T-helper 1 cell treated with Interleukin-12 subunit alpha and Interleukin-12 subunit beta and Interleukin-4 antibody, amounts not matched to agents 30 μg/mL and 1 μg/mL, for 36 hours (primary cell): ENCODE results near the gene SMIM35.

Experiments used
- H3K27ac Mint-ChIP-seq: one replicate; pipeline ENCODE4 v1.8.0; 2021; ENCODE audit warnings: mild to moderate bottlenecking, mixed read lengths
- H3K27me3 Mint-ChIP-seq: one replicate; pipeline ENCODE4 v1.8.0; 2021; ENCODE audit warnings: low read depth, mixed read lengths
- H3K36me3 Mint-ChIP-seq: one replicate; pipeline ENCODE4 v1.8.0; 2021; ENCODE audit warnings: low read depth, mixed read lengths
- H3K4me1 Mint-ChIP-seq: one replicate; pipeline ENCODE4 v1.8.0; 2021; ENCODE audit warnings: low read depth, mixed read lengths
- H3K4me3 Mint-ChIP-seq: one replicate; pipeline ENCODE4 v1.8.0; 2021; ENCODE audit warnings: mild to moderate bottlenecking, moderate library complexity, mixed read lengths
- H3K9me3 Mint-ChIP-seq: one replicate; pipeline ENCODE4 v1.8.0; 2021; ENCODE audit warnings: mixed read lengths

Gene SMIM35

DNA sequence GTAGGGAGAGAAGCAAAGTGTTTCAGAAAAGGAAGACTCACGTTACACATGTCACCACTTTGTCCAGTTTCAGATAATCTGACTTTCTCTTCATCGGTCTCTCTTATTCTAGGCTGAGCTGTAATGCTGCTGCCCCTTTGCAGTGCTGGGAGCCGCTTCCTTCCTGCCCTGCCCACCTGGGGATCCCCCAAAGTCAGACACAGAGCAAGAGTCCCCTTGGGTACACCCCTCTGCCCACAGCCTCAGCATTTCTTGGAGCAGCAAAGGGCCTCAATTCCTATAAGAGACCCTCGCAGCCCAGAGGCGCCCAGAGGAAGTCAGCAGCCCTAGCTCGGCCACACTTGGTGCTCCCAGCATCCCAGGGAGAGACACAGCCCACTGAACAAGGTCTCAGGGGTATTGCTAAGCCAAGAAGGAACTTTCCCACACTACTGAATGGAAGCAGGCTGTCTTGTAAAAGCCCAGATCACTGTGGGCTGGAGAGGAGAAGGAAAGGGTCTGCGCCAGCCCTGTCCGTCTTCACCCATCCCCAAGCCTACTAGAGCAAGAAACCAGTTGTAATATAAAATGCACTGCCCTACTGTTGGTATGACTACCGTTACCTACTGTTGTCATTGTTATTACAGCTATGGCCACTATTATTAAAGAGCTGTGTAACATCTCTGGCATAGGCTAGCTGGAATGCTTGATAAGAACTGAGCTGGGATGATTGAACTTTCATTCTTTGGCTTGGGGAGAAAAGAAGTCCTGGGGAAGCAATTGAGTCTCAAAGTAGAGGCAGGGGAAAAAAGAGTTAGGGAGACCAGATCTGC, 31.2 kb upstream of the SMIM35 start:
- H3K9me3 Mint-ChIP-seq: peaks cover 6% of the 10 kb centered on the region
- no peaks in the 10 kb centered on the region for H3K36me3 Mint-ChIP-seq
- H3K4me3 Mint-ChIP-seq: no peak overlapping the region
- peaks cover 38% of the 10 kb centered on the region for H3K27me3 Mint-ChIP-seq
- peaks cover 20% of the 10 kb centered on the region for H3K4me1 Mint-ChIP-seq
- H3K27ac Mint-ChIP-seq: no peak overlapping the region

DNA sequence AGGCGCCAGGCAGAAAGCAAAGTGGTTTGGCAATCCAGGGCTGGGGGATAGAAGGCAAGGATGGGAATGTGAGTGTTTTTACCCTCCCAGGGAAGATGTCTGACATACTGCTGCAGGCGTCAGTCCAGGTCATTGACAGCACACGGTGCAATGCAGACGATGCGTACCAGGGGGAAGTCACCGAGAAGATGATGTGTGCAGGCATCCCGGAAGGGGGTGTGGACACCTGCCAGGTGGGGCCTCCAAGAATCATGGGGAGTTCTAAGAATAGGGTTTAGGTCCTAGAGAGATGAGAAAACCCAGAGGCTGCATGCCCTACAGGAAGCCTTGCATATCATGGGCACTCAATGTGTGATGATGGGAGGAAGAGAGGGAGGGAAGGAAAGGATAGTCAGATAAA, 28.3 kb upstream of the SMIM35 start:
- Mint-ChIP-seq H3K9me3 (no peaks in the 10 kb centered on the region), H3K36me3 (no peaks in the 10 kb centered on the region), H3K4me3 (no peak overlapping the region), H3K27me3 (peaks cover 18% of the 10 kb centered on the region), H3K27ac (no peak overlapping the region), H3K4me1 (peaks cover 23% of the 10 kb centered on the region)

DNA sequence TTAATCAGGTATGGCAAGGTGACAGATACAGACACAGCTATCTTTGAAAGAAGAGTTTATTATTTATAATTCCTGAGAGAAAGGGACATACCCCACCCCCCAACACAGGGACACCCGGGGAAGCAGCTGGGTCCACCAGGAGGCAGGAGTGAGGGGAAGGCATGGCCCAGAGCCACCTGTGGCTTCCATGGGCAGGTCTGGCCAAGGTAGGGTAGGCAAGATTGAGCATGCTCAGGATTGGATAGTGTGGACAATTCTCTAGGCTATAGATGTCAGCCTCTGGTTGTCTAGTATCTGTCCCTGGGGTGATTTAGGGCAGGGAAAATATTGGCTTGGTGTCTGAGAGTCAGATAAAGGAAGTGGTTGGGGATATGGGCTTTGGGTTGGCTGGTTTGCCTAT, 27.5 kb upstream of the SMIM35 start:
- Mint-ChIP-seq H3K4me1 (peaks cover 23% of the 10 kb centered on the region), H3K9me3 (no peaks in the 10 kb centered on the region), H3K4me3 (no peak overlapping the region), H3K27me3 (peaks cover 14% of the 10 kb centered on the region), H3K36me3 (no peaks in the 10 kb centered on the region), H3K27ac (no peak overlapping the region)

DNA sequence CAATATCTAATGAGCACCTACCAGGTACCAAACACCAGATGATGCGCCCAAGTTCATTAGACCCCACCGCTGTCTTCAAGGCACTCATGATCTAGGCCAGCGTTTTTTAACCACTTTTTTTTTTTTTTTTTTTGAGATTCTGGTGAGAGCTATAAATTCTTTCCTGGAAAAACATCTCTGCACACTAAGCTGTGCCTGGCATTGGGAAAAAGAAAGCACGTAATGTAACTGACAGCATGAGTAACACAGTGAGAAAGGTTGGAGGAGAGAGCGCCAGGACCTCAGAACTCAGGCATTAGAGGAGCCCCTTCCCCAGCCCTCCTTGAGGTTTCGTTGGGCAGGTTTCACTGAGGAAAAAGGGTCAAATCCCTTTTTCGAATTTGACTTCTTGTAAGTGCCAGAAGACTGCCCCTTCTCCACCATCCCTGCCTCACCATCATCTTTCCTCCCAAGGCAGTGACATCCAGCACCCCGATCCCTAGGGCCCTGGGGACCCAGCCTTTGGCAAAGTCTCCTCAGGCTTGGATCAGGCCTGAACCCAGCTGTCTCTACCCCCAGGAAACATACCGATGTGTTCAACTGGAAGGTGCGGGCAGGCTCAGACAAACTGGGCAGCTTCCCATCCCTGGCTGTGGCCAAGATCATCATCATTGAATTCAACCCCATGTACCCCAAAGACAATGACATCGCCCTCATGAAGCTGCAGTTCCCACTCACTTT, 26.1 kb upstream of the SMIM35 start:
- no peaks in the 10 kb centered on the region for H3K9me3 Mint-ChIP-seq
- H3K4me3 Mint-ChIP-seq: no peak overlapping the region
- no peaks in the 10 kb centered on the region for H3K36me3 Mint-ChIP-seq
- H3K27ac Mint-ChIP-seq: no peak overlapping the region
- peaks cover 2% of the 10 kb centered on the region for H3K27me3 Mint-ChIP-seq
- H3K4me1 Mint-ChIP-seq: peaks cover 17% of the 10 kb centered on the region

DNA sequence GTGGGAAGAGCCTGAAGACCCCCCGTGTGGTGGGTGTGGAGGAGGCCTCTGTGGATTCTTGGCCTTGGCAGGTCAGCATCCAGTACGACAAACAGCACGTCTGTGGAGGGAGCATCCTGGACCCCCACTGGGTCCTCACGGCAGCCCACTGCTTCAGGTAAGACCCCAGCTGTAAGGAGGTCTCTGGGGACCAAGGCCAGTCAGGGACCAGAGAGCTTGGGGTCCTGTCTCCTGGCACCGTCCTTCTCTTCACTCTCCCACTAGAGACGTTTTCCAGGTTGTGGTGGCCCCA, 24.9 kb upstream of the SMIM35 start:
- Mint-ChIP-seq H3K27me3 (no peaks in the 10 kb centered on the region), H3K27ac (no peak overlapping the region), H3K4me3 (no peak overlapping the region), H3K4me1 (peaks cover 13% of the 10 kb centered on the region), H3K9me3 (no peaks in the 10 kb centered on the region), H3K36me3 (no peaks in the 10 kb centered on the region)

DNA sequence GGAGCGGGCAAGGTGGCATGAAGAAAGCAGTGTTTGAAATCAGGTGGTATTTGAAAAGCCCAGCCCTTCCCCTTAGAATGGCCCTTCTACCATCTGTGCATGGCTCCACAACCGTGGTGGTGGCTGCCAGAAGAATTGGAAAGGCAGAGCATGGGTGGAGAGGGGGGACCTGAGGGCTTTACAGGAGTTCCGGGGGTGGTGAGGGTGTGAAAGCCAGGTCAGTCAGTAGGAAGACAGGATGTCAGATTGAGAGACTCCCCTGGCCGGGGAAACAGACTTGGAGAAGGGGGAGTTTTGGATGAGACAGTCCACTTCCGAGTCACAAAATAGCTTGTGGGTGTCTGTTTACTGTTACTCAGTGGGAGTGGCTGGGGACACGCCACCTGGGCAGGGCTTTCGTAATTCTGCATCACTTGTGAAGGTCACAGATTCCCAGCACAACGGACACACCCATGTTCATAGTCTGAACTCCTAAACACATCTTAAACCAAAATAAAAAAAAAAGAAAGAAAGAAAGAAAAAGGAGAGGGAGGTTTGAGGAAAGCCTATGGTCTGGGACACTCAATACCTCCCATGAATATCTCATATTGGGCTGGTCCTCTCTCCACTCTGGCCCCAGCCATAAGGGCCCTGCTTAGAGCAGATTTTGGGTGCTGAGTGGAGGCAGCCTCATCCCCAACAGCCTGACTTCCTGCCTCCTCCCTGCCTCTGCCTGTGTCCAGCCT, 24.4 kb upstream of the SMIM35 start:
- peaks cover 13% of the 10 kb centered on the region for H3K4me1 Mint-ChIP-seq
- H3K27me3 Mint-ChIP-seq: peaks cover under 1% of the 10 kb centered on the region
- H3K36me3 Mint-ChIP-seq: no peaks in the 10 kb centered on the region
- no peak overlapping the region for H3K27ac Mint-ChIP-seq
- H3K4me3 Mint-ChIP-seq: no peak overlapping the region
- H3K9me3 Mint-ChIP-seq: no peaks in the 10 kb centered on the region

DNA sequence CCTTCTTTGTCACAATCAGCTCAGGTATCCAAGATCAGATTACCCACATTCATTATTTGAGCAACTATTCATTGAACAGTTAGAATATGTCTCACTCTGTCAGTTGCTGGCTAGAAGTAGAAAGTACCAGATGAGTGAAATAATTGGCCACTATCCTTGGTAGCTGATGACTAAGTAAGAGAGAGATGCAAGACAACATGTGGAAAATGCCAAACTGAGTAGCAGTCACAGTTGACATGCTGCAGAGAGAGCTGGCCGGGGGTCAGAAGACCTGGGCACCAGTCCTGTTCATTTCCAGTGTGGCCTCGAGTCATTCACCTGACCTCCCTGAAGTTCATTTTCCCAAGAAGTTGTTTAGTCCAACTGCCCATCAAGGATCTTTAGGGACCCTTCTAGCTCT, 22.5 kb upstream of the SMIM35 start:
- Mint-ChIP-seq H3K4me1 (peaks cover 3% of the 10 kb centered on the region), H3K4me3 (no peak overlapping the region), H3K27me3 (peaks cover 5% of the 10 kb centered on the region), H3K36me3 (no peaks in the 10 kb centered on the region), H3K27ac (no peak overlapping the region), H3K9me3 (no peaks in the 10 kb centered on the region)

DNA sequence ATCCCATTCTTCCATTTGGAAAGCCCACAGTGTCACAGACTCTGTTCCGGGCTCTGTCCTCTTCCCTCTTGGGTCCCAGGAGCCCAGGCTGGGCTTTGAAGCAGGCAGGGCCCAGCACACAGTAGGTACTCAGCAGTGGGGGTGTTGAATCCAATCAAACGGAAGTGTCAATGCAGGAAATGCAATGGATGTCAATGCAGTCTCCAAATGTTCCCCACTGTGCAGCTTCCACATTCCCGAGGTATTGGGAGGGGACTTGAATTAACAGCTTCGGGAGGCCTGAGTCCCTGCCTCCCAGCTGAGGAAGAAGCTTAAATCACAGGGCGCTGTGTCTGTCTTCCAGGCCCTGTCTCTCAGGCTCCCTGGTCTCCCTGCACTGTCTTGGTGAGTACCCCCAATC, 21.8 kb upstream of the SMIM35 start:
- peaks cover 5% of the 10 kb centered on the region for H3K27me3 Mint-ChIP-seq
- H3K4me1 Mint-ChIP-seq: peaks cover 3% of the 10 kb centered on the region
- H3K4me3 Mint-ChIP-seq: no peak overlapping the region
- H3K36me3 Mint-ChIP-seq: no peaks in the 10 kb centered on the region
- no peaks in the 10 kb centered on the region for H3K9me3 Mint-ChIP-seq
- no peak overlapping the region for H3K27ac Mint-ChIP-seq

DNA sequence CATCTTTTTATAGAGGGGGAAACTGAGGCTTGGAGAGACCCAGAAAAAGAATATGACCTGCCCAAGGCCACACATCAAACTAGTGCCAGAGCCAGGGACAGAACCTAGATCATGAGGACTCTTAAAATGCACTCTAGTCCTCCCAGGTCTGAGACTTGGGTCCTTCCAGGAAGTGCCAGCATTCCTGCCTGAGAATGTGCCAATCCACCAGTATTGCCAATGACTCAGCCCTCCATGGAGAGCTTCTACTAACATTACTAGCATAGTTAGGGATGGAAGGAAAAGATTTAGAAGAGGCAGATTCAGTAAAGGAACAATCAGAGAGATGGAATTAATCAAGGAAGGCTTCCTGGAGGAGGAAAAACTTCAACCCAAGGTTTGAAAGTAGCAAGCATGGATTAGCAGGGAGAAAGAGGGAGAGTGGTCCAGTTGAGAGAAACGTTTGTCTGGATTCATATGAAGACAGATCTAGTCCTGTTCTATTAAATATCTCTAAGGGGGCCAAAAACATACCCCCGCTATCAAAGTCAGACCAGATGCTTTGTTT, 20.1 kb upstream of the SMIM35 start:
- Mint-ChIP-seq H3K36me3 (no peaks in the 10 kb centered on the region), H3K4me3 (no peak overlapping the region), H3K27me3 (peaks cover 5% of the 10 kb centered on the region), H3K9me3 (no peaks in the 10 kb centered on the region), H3K4me1 (peaks cover under 1% of the 10 kb centered on the region), H3K27ac (no peak overlapping the region)

DNA sequence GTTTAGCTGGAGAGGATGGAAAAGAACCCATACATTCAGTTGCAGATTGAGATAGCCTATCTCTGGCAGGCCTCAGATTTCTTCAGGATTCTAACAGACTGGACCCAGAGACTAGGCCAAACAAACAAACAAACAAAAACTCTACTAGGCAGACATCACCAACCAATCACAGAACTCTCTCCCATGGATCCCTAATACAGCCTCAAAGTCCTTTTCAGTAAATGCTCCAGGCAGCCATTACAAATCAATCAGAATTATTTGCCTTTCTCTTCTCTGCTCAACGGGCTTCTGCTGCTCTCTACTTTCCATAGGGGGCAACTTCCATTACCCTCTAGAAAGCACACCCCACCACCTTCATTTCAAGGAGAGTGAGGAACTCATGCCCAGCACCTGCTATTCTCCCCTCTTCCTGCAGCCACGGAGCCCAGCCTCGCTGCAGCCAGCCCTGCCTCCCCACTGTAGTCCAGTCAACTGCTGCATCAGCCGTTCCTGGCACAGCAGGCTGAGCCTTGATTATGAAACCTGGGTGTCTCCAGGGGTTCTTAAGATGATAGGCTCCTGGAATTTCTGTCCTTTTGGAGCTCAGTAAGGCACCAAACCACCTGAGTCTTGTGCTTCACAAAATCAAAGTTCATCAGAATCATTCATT, 19.0 kb upstream of the SMIM35 start:
- Mint-ChIP-seq H3K27ac (no peak overlapping the region), H3K4me1 (no peaks in the 10 kb centered on the region)

DNA sequence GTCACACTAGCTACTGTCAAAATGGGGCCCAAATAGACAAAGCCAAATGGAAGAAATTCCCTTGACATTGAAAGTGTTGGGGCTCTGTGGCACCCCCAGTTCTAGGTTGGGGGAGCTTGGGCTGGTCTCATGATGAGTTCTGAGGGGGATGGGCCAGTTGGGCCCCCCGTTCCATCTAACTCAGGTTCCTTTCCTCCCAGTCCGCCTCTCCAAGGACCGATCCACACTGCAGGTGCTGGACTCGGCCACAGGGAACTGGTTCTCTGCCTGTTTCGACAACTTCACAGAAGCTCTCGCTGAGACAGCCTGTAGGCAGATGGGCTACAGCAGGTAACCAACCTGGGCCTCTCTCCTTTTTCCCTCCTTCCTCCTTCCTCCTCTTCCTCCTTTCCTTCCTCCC, 17.7 kb upstream of the SMIM35 start:
- Mint-ChIP-seq H3K9me3 (no peaks in the 10 kb centered on the region), H3K27ac (no peak overlapping the region), H3K4me1 (no peaks in the 10 kb centered on the region), H3K4me3 (no peak overlapping the region), H3K36me3 (no peaks in the 10 kb centered on the region), H3K27me3 (peaks cover 8% of the 10 kb centered on the region)

More for the DNA sequence above, 19.0 kb upstream of the SMIM35 start:
- H3K4me3 Mint-ChIP-seq: no peak overlapping the region
- H3K27me3 Mint-ChIP-seq: peaks cover 8% of the 10 kb centered on the region
- no peaks in the 10 kb centered on the region for H3K36me3 Mint-ChIP-seq
- no peaks in the 10 kb centered on the region for H3K9me3 Mint-ChIP-seq

DNA sequence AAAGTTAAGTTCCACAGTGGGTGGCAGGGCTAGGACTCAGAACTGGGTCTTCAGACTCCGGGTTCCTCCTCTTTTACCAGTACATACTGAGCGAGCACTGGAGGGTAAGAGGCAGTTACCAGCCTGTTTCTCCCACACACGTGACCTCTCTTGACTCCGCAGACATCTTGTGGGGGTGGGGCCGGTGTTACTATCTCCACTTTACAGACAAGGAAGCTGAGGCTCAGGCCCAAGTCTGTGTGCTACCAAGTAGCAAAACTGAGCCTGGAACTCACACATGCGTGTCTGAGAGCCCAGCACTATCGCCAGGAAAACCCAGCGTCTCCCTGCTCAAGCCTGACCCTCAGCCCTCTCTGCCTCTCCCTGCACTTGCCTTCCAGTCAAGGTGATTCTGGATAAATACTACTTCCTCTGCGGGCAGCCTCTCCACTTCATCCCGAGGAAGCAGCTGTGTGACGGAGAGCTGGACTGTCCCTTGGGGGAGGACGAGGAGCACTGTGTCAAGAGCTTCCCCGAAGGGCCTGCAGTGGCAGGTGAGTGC, 16.0 kb upstream of the SMIM35 start:
- no peaks in the 10 kb centered on the region for H3K36me3 Mint-ChIP-seq
- peaks cover 12% of the 10 kb centered on the region for H3K27me3 Mint-ChIP-seq
- no peak overlapping the region for H3K27ac Mint-ChIP-seq
- H3K4me3 Mint-ChIP-seq: no peak overlapping the region
- no peaks in the 10 kb centered on the region for H3K9me3 Mint-ChIP-seq
- no peaks in the 10 kb centered on the region for H3K4me1 Mint-ChIP-seq

DNA sequence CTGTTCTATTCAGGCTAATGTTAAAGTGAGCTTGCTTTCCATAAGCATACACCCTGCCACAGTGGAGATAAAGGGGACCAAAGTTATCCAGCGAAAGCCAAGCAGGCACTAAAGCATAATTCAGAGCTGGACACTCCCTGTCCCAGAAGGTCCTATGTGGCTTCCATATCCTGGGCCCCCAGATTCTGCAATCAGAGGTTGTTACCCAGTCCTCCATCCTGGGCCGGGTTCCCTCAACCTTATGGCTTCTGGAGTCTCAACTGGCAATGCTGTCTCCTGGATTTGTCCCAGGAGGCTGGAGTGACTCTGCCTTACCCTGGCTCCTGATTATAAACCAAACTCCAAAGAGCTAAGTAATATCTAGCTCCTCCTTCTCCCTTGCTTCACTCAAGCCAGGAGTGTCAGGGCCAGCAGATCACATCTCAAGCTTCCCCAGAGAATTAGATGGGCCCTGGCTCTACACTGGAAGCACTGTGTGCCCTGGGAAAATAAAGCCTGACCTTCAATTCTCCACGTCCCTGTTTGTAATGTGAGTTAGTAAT, 14.0 kb upstream of the SMIM35 start:
- no peak overlapping the region for H3K27ac Mint-ChIP-seq
- no peaks in the 10 kb centered on the region for H3K9me3 Mint-ChIP-seq
- no peak overlapping the region for H3K4me3 Mint-ChIP-seq
- peaks cover 22% of the 10 kb centered on the region for H3K27me3 Mint-ChIP-seq
- H3K4me1 Mint-ChIP-seq: no peaks in the 10 kb centered on the region
- H3K36me3 Mint-ChIP-seq: no peaks in the 10 kb centered on the region
